Endothelial cell of umbilical vein (primary cell): Measurements from ENCODE around the gene HERC5. TPM values are rescaled to one million over a fixed set of nuclear protein-coding genes. Genes with fewer than 3 reads are reported as not detected.

Experiments
- BruUV-seq: library from RNA; stranded (reverse); fragments of 400-500 nt; replicated peaks from 2 replicates; lab custom pipeline; 2021; lab: Mats Ljungman, UMichigan
- CTCF ChIA-PET: fragments of 300-600, 350-600 bp; sonication (Branson Sonifier 250); formaldehyde crosslinking; loops from one replicate; lab custom pipeline; 2021; ENCODE audit warnings: antibody characterized with exemption, inconsistent platforms; lab: Charles Lee
- POLR2A ChIA-PET: fragments of 300-600, 350-600 bp; sonication (Branson Sonifier 250); formaldehyde crosslinking; loops from one replicate; lab custom pipeline; 2021; ENCODE audit warnings: antibody characterized with exemption, inconsistent platforms; lab: Charles Lee
- DNase-seq: peaks from one replicate; pipeline ENCODE4 v3.0.0-alpha.2; 2011; ENCODE audit warnings: low read depth, low spot score
- FAIRE-seq: peaks from 2 replicates; lab custom pipeline; 2011; peaks lifted over from hg19 to GRCh38; lab: Jason Lieb, UNC
- H2AFZ ChIP-seq: 2 replicates; pipeline ENCODE4 v1.6.0; 2012; ENCODE audit warnings: low read depth, low read length, control low read depth, inconsistent platforms
- H3K27ac ChIP-seq: 2 replicates; pipeline ENCODE4 v1.5.1; 2011; ENCODE audit warnings: low read depth, mild to moderate bottlenecking, control low read depth, low read length, moderate library complexity; ENCODE audit not compliant: insufficient read depth
- H3K27me3 ChIP-seq, 2 experiments: 2 replicates each; pipeline versions ENCODE4 v1.6.0 to v1.6.1; 2011; ENCODE audit warnings: low read length in 2 of 2, mixed read lengths in 1 of 2; ENCODE audit not compliant: control insufficient read depth in 2 of 2, insufficient read depth in 2 of 2
- H3K36me3 ChIP-seq, 2 experiments: 2 replicates in 1 of 2; 3 replicates in 1 of 2; pipeline ENCODE4 v1.5.1; 2011; ENCODE audit warnings: low read length in 2 of 2, mild to moderate bottlenecking in 1 of 2, moderate library complexity in 1 of 2; ENCODE audit not compliant: control insufficient read depth in 2 of 2, insufficient read depth in 2 of 2; ENCODE audit errors: extremely low read depth in 1 of 2
- H3K4me1 ChIP-seq: 3 replicates; pipeline ENCODE4 v1.5.1; 2011; ENCODE audit warnings: mild to moderate bottlenecking, low read length; ENCODE audit not compliant: control insufficient read depth, insufficient read depth; ENCODE audit errors: extremely low read depth
- H3K4me2 ChIP-seq: 2 replicates; pipeline ENCODE4 v1.6.1; 2011; ENCODE audit warnings: low read length, control low read depth, mixed read lengths; ENCODE audit not compliant: insufficient read depth
- H3K4me3 ChIP-seq, 3 experiments: fragments of 200-600 bp in 1 of 3; sonication (generic), shearing (Covaris generic) in 1 of 3; replicated peaks in 1 of 3; 2 replicates each; pipeline ENCODE4 v1.5.1; 2011 to 2016; ENCODE audit warnings: control low read depth in 3 of 3, low read length in 3 of 3, mild to moderate bottlenecking in 2 of 3, inconsistent platforms in 1 of 3, low read depth in 1 of 3, moderate library complexity in 1 of 3; ENCODE audit not compliant: insufficient read depth in 1 of 3
- H3K79me2 ChIP-seq: 2 replicates; pipeline ENCODE4 v1.6.0; 2012; ENCODE audit warnings: low read length, inconsistent platforms; ENCODE audit not compliant: control insufficient read depth, insufficient read depth
- H3K9ac ChIP-seq: replicated peaks from 2 replicates; pipeline ENCODE3; 2011; ENCODE audit warnings: low read length, control low read depth; ENCODE audit not compliant: insufficient read depth; ENCODE audit errors: extremely low read depth
- H3K9me1 ChIP-seq: replicated peaks from 3 replicates; pipeline ENCODE4 v1.6.0; 2011; ENCODE audit warnings: mild to moderate bottlenecking, low read length; ENCODE audit not compliant: control insufficient read depth, insufficient read depth; ENCODE audit errors: extremely low read depth
- H3K9me3 ChIP-seq: replicated peaks from 2 replicates; pipeline ENCODE4 v1.5.1; 2012; ENCODE audit warnings: low read length, inconsistent platforms; ENCODE audit not compliant: control insufficient read depth, insufficient read depth
- H4K20me1 ChIP-seq: replicated peaks from 2 replicates; pipeline ENCODE3; 2011; ENCODE audit warnings: mild to moderate bottlenecking, low read length; ENCODE audit not compliant: control insufficient read depth, insufficient read depth; ENCODE audit errors: extremely low read depth
- EZH2 ChIP-seq: IDR thresholded peaks from 2 replicates; pipeline ENCODE4 v1.6.1; 2012; ENCODE audit warnings: borderline replicate concordance, low read depth, mild to moderate bottlenecking, moderate library complexity, low read length, inconsistent platforms; ENCODE audit not compliant: severe bottlenecking
- FOS ChIP-seq: IDR thresholded peaks from 2 replicates; pipeline ENCODE4 v1.6.1; 2011; ENCODE audit warnings: mild to moderate bottlenecking, low read length, moderate library complexity, borderline replicate concordance; ENCODE audit not compliant: insufficient read depth
- GATA2 ChIP-seq: IDR thresholded peaks from 2 replicates; pipeline ENCODE4 v1.7.0; 2011; ENCODE audit warnings: low read depth, mild to moderate bottlenecking, moderate library complexity, mixed read lengths, low read length; ENCODE audit not compliant: insufficient read length, insufficient read depth
- JUN ChIP-seq: IDR thresholded peaks from 2 replicates; pipeline ENCODE4 v1.6.1; 2011; ENCODE audit warnings: borderline replicate concordance, low read depth; ENCODE audit not compliant: insufficient read length, insufficient read depth
- MYC ChIP-seq: IDR thresholded peaks from one replicate; pipeline ENCODE4 v1.6.1; 2011; ENCODE audit warnings: mild to moderate bottlenecking, low read depth, low read length
- POLR2A ChIP-seq: IDR thresholded peaks from 2 replicates; pipeline ENCODE4 v1.6.1; 2012; ENCODE audit warnings: low read depth, mild to moderate bottlenecking, control low read depth, low read length
- POLR2AphosphoS5 ChIP-seq: IDR thresholded peaks from 2 replicates; pipeline ENCODE4 v1.6.1; 2012; ENCODE audit warnings: low read depth, mild to moderate bottlenecking, control low read depth, low read length, moderate library complexity; ENCODE audit not compliant: insufficient read depth
- dilution Hi-C: fragments of 300-500 bp; cut with MboI; formaldehyde crosslinking; loops from one replicate; pipeline ENCODE4 v1.15.0; 2019; ENCODE audit warnings: low sequenced_read_pairs; ENCODE audit not compliant: extremely low pct_ligation_motif_present
- intact Hi-C: fragments of 100-400 bp; cut with micrococcal nuclease; formaldehyde crosslinking; loops from one replicate; pipeline ENCODE4 v1.10.0; 2022
- polyA plus RNA-seq, 4 experiments: library from polyadenylated mRNA; depleted of rRNA in 3 of 4; stranded (reverse) in 3 of 4; unstranded in 1 of 4; fragments of >200 nt; gene quantifications; 2 replicates each; pipeline versions ENCODE4 v1.2.1 to v1.2.3, GENCODE V29; 2011 to 2012; ENCODE audit warnings: missing spikeins in 1 of 4
- total RNA-seq: library from RNA; stranded (reverse); gene quantifications from 2 replicates; pipeline ENCODE4 v1.2.3, GENCODE V29; 2021
- TF ChIP-seq, protein P1 (sequence below): IDR thresholded peaks from 2 replicates; pipeline ENCODE4 v1.6.1; 2011; ENCODE audit not compliant: insufficient read depth, insufficient read length
- TF ChIP-seq, protein P2 (sequence below), 2 donors: IDR thresholded peaks; 1 replicate in 1 of 2; 2 replicates in 1 of 2; pipeline ENCODE4 v1.5.1; 2011; ENCODE audit warnings: low read length in 2 of 2, mild to moderate bottlenecking in 2 of 2, moderate library complexity in 2 of 2, control low read depth in 1 of 2, inconsistent platforms in 1 of 2, low read depth in 1 of 2; ENCODE audit not compliant: insufficient read depth in 1 of 2; ENCODE audit errors: extremely low read depth in 1 of 2

HERC5 gene
- total and polyA plus RNA-seq, 2 donors (not counting 3 experiments of a cell fraction or from before 2014, with no cell fraction given), result 0.19 to 0.91 TPM

DNA sequence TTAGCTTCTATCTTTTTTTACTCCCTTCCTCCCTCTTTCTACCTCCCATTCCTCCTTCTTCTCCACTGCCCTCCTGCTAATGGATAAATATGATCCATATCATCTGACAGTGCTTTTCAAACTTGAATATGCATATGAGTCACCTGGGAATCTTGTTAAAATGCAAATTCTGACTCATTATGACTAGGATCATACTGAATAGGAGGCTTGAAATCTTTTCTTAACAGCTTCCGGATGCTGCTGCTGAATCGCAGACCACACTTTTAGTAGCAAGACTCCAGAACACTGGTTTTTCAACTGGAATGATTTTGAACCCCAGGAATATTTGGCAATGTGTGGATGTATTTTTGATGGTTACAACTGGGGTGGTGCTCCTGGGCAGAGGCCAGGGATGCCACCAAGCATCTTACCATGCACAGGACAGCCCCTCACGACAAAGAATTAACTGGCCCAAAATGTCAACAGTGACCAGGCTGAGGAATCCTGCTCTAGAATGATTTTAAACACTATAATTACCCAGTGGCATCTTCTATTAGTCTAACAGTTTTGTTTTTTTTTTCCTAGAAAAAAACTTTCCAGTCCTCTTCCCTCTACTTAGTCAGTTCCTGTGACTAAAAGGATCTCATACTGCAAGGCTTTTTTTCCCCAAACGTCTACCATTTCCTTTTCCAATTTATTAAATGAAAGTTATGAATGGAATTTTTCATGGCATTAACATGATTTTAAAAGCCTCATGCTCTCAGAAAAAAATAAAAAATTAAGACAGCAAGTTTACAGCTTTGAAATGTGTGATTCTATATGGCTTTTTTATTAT is 77.2 kb downstream of the HERC5 start:
- Histone ChIP-seq H3K4me1 (peaks cover 38% of the 10 kb centered on the region), H3K27ac (peak overlapping the region; percentile 98), H3K9ac (peak overlapping the region; percentile 81), H3K9me1 (no peaks in the 10 kb centered on the region), H3K9me3 (no peaks in the 10 kb centered on the region), H3K36me3 (no peaks in the 10 kb centered on the region), H3K27me3 (no peaks in the 10 kb centered on the region), H3K4me3 (peak overlapping the region in 1 of 3 experiments; percentile 35), H4K20me1 (no peaks in the 10 kb centered on the region), H2AFZ (no peak overlapping the region), H3K79me2 (no peaks in the 10 kb centered on the region), H3K4me2 (peak overlapping the region; percentile 80)
- intact Hi-C loops (loop anchor here (1.0 to 10.0 kb wide), 5 partner anchors 11 to 581 kb away; partner anchors contain the start of genes PYURF and TIGD2), dilution Hi-C loops (no loop called here)
- ChIA-PET CTCF (interaction anchor here (0.9 to 16.6 kb wide), 13 partner anchors 11 to 490 kb away, joined by 3 to 368 read pairs (median 4); partner anchors contain the start of gene PYURF), POLR2A (no interaction called here)
- peak; percentile 96 for FAIRE-seq
- TSS peak; percentile 88 for BruUV-seq
- DNase-seq, result peak; percentile 83
- TF ChIP-seq FOS (peak; percentile 94), POLR2AphosphoS5 (peak; percentile 50), MYC (no peak), POLR2A (no peak), EZH2 (no peak), JUN (peak; percentile 96), GATA2 (peak; percentile 72)
- TF ChIP-seq, protein P1, sequence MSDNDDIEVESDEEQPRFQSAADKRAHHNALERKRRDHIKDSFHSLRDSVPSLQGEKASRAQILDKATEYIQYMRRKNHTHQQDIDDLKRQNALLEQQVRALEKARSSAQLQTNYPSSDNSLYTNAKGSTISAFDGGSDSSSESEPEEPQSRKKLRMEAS, result no peak
- TF ChIP-seq, protein P2, sequence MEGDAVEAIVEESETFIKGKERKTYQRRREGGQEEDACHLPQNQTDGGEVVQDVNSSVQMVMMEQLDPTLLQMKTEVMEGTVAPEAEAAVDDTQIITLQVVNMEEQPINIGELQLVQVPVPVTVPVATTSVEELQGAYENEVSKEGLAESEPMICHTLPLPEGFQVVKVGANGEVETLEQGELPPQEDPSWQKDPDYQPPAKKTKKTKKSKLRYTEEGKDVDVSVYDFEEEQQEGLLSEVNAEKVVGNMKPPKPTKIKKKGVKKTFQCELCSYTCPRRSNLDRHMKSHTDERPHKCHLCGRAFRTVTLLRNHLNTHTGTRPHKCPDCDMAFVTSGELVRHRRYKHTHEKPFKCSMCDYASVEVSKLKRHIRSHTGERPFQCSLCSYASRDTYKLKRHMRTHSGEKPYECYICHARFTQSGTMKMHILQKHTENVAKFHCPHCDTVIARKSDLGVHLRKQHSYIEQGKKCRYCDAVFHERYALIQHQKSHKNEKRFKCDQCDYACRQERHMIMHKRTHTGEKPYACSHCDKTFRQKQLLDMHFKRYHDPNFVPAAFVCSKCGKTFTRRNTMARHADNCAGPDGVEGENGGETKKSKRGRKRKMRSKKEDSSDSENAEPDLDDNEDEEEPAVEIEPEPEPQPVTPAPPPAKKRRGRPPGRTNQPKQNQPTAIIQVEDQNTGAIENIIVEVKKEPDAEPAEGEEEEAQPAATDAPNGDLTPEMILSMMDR (IDR thresholded peaks at IDR 0.05; ENCODE audit: extremely low read depth in 1 of 2, insufficient read depth in 1 of 2, low read depth in 1 of 2, low read length in 2 of 2), result no peak
